GM21529 (cell line): ENCODE results near the gene DNAJC4.

Experiments used
- ATAC-seq: cut with Tn5 transposase; IDR thresholded peaks from one replicate; pipeline ENCODE4 v1.9.1; 2021; ENCODE audit not compliant: unreplicated experiment

The DNAJC4 gene

GRCh38 chr11:64227405-64227956 is 2.9 kb upstream of the DNAJC4 start:
- ATAC-seq, result no peak

DNA sequence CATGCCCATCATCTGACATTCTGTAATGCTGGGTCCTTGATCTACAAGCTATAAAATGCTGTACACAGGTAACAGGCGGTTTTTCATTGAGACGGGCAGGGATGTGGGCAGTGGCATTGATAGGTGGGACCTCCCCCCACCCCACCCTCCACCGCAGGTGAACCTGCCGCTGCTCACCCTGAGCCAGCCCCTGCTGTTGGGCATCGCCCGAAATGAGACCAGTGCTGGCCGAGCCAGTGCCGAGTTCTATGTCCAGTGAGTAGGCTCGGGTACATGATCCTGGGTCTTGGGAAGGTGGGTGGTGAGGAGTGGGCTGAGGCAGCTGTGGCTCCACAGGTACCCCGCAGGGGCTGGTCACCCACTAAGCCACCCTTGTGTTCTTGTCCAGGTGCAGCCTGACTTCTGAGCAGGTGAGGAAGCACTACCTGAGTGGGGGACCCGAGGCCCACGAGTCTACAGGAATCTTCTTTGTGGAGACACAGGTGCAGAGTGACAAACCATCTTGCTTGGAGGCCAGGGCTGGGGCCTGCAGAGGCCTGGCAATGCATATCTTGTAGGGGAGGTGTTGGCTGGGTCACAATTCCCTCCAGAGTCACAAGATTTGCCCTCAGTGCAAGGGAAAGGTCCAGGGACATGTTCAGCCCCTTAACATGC is 1.1 kb upstream of the DNAJC4 start:
- no peak for ATAC-seq

DNA sequence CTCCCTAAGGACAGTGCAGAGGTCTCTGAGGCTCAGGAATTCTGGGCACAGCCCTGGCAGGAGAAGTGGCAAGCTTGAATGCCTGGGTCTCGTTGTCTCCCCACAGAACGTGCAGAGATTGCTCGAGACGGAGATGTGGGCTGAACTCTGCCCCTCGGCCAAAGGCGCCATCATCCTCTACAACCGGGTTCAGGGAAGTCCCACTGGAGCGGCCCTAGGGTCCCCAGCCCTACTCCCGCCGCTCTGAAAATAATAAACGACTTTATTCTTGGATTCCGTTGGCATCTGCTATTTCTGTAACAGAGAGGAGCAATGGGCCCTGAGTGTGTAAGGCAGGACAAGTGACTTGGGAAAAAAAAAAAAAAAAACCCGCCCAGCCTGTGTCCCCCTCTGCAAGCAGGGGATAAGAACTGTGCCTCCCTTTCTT is 591 bp upstream of the DNAJC4 start:
- no peak for ATAC-seq

DNA sequence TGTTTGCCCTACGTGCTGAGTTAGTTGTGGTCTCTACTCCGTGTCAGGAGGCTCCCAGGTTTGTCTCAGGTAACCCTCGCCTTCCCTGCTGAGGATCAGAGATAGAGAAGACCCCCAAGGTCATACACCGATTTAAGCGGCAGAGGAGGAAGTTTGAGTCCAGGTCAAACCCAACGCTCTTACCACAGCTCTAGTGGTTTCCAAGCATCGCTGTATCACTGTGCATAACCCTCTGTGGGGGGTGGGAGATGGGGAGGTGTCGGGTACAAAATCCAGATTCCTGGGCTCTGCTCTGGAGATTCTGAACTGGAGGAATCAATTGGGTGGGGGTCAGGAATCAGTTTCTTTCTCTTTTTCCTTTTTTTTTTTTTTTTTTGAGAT is 627 bp downstream of the DNAJC4 start:
- no peak for ATAC-seq

DNA sequence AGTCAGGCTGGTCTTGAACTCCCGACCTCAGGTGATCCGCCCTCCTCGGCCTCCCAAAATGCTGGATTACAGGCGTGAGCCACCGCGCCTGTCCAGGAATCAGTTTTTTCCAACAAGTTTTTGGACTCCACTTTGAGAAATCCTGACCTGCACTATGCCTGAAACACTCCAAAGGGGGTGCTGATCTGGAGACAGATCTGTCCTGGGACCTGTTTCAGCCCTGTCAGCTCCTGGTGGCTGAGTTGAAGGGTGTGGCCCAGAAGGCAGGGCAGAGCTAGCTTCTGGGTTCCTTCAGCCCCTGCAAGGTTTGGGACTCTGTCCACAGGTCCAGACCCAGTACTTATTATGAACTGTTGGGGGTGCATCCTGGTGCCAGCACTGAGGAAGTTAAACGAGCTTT is 1.2 kb downstream of the DNAJC4 start:
- ATAC-seq, result no peak

DNA sequence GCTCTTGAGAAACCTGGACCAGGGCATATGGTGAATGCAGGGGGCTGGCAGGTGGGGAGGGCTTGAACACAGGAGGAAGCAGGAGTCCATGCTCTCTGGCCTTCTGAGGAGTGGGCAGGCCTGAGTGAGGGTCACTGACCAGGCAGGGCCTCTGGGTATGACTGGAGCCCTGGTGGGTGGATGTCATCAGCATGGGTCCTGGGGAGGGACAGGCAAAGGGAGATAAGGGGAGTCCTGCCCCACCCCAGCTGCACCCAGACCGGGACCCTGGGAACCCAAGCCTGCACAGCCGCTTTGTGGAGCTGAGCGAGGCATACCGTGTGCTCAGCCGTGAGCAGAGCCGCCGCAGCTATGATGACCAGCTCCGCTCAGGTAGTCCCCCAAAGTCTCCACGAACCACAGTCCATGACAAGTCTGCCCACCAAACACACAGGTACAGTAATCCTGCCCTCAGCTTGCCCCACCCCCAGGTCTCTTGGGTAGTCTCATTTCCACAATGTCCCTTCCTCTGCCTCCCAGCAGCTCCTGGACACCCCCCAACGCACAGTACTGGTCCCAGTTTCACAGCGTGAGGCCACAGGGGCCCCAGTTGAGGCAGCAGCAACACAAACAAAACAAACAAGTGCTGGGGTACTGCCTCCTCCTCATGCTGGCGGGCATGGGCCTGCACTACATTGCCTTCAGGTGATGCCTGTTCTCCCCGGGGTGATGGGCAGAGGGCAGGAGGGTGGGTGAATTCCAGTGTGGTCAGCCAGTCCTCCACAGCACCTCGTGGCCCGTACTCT is 2.0 kb downstream of the DNAJC4 start:
- ATAC-seq, result no peak

- no peak for ATAC-seq
Measured at GRCh38 chr11:64232967-64233315, 2.6 kb downstream of the DNAJC4 start.

DNA sequence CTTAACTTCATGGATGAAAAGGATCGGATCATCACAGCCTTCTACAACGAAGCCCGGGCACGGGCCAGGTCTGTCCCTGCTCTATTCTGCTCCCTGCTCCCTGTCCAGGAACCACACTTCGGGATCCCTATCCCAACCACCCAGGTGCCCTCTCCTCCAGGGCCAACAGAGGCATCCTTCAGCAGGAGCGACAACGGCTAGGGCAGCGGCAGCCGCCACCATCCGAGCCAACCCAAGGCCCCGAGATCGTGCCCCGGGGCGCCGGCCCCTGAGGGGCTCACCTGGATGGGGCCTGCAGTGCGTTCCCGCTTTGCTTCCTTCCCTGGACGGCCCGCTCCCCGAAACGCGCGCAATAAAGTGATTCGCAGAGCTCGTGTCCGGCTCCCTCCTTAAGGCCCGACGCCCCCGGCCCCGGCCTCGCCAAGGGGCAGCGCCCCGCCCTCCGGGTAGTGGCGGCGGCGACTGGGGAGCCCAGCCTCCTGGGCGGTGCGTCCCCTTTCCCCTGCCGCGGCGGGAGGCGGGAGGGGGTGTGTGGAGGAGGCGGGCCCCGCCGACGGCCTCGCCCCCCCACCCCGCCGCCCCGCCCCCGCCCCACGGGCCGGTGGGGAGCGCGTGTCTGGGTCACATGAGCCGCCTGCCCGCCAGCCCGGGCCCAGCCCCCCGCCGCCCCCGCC is 3.7 kb downstream of the DNAJC4 start, which contains the start of gene VEGFB:
TSS of gene VEGFB (plus strand) at position 672 of the 674 bp plus-strand sequence. CDS start 250 bp downstream, outside the sequence.
- no peak for ATAC-seq

GRCh38 chr11:64234647-64235379 is 4.5 kb downstream of the DNAJC4 start:
- ATAC-seq, result no peak

DNA sequence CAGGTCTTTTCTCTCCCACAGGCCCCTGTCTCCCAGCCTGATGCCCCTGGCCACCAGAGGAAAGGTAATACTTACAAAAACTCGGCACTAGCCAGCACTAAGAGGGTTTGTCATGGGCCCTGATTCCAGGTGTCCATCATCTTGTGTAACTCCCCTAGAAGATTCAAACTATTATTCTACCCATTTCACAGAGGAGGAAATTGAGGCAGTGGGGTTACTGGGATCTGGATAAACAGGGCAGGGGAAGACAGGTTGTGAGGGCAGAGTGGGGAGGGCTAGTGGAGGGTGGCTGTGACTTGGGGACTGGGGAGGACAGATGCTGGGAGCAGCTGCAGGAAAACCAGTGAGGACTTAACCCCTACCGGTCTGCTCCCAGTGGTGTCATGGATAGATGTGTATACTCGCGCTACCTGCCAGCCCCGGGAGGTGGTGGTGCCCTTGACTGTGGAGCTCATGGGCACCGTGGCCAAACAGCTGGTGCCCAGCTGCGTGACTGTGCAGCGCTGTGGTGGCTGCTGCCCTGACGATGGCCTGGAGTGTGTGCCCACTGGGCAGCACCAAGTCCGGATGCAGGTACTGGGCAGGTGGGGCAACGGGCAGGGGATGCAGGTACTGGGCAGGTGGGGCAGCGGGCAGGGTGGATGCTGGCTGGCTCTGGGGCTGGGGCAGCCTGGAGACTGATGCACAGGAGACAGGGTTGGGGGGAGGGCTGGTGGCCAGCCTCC is 5.3 kb downstream of the DNAJC4 start:
- ATAC-seq, result no peak

DNA sequence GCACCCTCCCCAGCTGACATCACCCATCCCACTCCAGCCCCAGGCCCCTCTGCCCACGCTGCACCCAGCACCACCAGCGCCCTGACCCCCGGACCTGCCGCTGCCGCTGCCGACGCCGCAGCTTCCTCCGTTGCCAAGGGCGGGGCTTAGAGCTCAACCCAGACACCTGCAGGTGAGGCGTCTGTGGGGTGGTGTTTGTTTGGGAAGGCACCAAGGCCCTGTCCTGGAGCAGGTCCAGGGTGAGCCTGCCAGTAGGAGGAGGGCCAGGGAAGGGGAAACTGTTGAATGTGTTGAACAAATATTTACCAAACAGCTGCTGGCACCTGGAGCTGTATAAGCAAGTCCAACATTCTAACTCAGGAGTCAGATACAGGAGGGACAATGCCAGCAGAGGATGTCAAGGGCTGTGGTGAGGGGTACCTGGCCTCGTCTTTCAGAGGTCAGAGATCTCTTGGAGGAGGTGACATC is 7.2 kb downstream of the DNAJC4 start:
- no peak for ATAC-seq

DNA sequence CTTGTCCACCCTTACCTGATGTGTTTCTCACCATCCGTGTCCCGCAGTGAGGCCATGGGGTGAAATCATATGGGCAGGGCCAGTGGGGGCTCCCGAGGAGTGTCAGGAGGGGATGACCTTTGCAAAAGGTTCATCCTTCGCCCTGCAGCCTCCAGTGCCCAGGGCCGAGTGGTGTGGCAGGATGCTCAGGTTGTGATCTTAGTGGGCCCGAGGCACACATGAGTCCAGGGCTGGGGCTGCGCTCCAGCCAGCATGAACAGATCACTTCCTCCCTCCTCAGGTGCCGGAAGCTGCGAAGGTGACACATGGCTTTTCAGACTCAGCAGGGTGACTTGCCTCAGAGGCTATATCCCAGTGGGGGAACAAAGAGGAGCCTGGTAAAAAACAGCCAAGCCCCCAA is 7.7 kb downstream of the DNAJC4 start:
- no peak for ATAC-seq

GRCh38 chr11:64238999-64239398 is 8.7 kb downstream of the DNAJC4 start:
- no peak for ATAC-seq

GRCh38 chr11:64239662-64240434 is 9.5 kb downstream of the DNAJC4 start:
- peak; percentile 14 for ATAC-seq

DNA sequence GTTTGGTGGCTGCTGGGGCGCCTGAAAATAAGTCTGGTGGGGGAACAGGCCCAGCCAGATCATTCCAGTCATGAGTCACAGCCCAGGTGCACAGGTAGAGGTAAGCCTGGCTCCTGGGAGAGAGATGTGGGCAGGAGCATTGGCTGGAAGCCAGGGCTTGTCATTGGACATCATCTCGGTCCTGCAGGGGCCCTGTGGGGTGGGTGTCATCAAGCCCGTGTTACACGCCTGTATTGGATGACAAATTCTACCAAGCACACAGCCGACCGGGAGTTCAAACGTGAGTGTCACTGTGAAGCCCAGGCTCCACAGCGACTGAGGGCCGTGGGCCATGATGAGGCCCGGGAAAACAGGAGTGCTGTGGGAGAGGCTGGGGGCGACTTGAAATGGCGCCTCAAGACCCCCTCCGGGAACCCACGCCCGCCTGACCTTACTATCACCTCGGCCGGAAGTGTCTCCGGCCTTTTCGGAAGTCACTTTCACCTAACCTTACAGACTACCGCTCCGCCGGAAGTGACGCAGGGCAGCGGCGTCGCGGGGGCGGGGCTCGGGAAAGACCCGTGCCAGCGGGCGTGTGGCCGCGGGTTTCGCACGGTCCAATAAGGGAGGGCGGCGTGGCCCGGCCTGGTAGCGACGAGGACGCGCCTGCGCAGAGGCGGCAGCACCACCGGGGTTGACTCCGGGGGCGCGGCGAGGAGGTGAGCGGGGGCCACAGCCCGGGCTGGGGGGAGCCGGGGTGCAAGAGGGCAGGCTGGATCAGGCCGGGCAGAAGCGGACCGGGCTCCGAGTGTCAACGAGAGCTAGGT is 10.3 kb downstream of the DNAJC4 start, which contains the start of gene FKBP2:
TSS of gene FKBP2 (plus strand) at position 661 of the 806 bp plus-strand sequence. CDS start 1,293 bp downstream, outside the sequence.
- peak; percentile 37 for ATAC-seq

DNA sequence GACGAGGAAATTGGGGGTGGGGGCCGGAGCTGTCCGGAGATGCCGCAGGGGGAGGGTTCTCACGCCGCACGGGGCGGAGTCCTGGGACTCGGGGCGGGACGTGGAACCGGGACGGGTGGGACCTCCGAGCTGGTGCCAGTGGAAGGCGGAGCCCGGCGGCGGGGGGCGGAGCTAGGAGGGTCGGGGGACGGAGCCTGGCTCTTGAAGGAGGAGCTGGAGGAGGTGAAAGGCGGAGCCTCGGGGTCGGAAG is 10.8 kb downstream of the DNAJC4 start:
- ATAC-seq, result peak; percentile 58

DNA sequence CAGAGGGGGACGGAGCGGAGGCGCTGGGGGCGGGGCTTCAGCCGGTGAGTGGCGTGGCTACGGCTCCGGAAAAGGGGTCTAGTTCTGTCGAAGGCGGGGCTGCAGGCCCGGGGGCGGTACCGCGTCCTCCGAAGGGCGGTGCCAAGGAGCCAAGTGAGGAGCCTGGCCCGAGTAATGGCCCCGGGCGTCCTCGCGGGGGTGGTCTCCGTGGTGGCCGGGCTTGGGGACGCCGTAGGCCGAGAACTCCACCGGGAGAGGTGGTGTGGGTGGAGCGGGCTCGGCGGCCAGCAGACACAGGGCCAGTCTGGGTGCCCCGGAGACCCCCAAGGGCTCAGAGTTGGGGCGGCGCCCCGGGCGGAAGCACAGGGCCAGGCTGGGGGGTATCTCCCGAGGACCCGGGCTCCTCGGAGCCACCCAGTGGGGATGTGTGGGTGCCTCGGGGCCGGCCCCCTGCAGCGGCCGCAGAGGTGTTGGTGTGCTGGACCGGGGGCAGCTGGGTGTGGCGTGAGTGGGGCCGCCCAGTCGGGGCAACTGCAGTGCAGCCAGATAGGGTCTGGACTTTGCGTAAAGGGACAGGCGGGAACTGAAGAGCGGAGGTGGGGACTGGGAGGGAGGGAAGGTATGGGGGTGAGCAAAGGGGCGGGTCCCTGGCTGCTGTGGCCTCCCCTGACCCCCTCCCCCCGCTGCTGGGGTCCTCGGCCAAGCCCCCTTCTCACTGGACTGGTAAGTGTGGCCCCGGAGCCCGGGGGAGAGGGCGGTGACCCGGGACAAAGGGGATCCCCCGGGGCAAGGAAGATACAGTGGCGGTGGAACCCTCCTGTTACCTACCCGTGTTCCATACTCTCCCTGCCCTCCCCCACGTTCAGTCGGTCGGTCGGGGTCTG is 11.4 kb downstream of the DNAJC4 start:
- ATAC-seq, result peak; percentile 4
